Measurements from ENCODE around the gene EDC3.
A peak's percentile ranks its signal among the peaks of the same experiment; 100 is the strongest.

EDC3 gene

DNA sequence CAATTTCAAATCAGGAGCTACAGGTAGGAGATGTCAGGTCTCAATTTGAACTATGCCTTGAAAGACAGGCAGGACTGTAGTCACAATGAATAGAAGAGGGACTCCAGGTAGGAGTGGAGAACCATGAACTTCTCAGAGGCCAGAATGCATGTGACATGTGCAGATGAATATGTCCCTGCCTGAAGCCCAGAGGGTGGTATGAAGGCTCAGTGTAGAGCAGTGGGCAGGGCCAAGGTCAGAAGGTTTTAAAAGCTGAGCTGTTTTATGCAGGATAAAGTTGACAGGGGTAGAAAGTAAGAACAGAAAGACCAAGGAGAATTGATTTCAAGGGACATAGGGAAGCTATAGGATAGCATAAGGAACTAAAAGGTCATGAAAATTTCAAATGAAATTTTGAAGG is 49.3 kb downstream of the EDC3 start:
- Histone ChIP-seq H3K27ac (ENCODE audit: low read depth, low read length) (no peak overlapping the region), H3K4me3 (ENCODE audit: low read depth, low read length) (no peak overlapping the region), H3K9ac (ENCODE audit: low read length) (no peak overlapping the region), H3K36me3 (ENCODE audit: control insufficient read depth, insufficient read depth, low read length) (peaks cover 13% of the 10 kb centered on the region), H3K9me3 (ENCODE audit: control insufficient read depth, insufficient read depth, low read depth, low read length) (no peaks in the 10 kb centered on the region), H3K27me3 (ENCODE audit: control insufficient read depth, insufficient read depth, low read length) (no peaks in the 10 kb centered on the region), H3K4me1 (ENCODE audit: control insufficient read depth, insufficient read depth, low read length) (peaks cover 20% of the 10 kb centered on the region)

DNA sequence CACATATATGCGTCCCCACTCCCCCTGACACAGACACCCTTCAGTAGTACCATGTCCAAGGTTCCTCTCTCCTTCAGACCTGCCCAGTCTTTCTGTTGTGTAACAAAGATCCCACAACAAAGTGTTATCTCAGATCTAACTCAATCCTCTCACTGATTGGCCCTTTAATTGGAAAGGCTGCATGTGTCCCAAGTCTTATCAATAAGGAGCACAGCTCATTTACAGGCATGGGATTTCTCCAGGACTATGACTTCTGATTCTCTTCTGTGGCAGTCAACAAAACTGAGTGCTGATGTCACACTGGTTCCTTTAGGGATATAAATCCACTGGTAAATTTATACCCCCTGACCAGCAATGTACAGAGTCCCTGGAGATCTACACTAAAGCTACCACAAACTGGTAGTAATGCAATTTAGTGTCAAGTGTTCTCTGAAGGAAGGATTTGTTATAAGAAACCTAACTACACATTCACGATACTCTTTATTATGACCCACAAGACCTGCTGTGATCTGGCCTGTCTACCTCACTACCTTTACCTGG is 52.1 kb downstream of the EDC3 start:
- Histone ChIP-seq H3K27me3 (ENCODE audit: control insufficient read depth, insufficient read depth, low read length) (no peaks in the 10 kb centered on the region), H3K4me1 (ENCODE audit: control insufficient read depth, insufficient read depth, low read length) (peaks cover 20% of the 10 kb centered on the region), H3K36me3 (ENCODE audit: control insufficient read depth, insufficient read depth, low read length) (peaks cover 19% of the 10 kb centered on the region), H3K4me3 (ENCODE audit: low read depth, low read length) (no peak overlapping the region), H3K9ac (ENCODE audit: low read length) (no peak overlapping the region), H3K27ac (ENCODE audit: low read depth, low read length) (no peak overlapping the region), H3K9me3 (ENCODE audit: control insufficient read depth, insufficient read depth, low read depth, low read length) (no peaks in the 10 kb centered on the region)

- Histone ChIP-seq H3K27me3 (ENCODE audit: control insufficient read depth, insufficient read depth, low read length) (no peaks in the 10 kb centered on the region), H3K36me3 (ENCODE audit: control insufficient read depth, insufficient read depth, low read length) (peaks cover 21% of the 10 kb centered on the region), H3K4me1 (ENCODE audit: control insufficient read depth, insufficient read depth, low read length) (peaks cover 20% of the 10 kb centered on the region), H3K9ac (ENCODE audit: low read length) (peak overlapping the region; percentile 1), H3K4me3 (ENCODE audit: low read depth, low read length) (peak overlapping the region; percentile 25; the same call in 1 of the 2 replicates), H3K27ac (ENCODE audit: low read depth, low read length) (peak overlapping the region; percentile 91), H3K9me3 (ENCODE audit: control insufficient read depth, insufficient read depth, low read depth, low read length) (no peaks in the 10 kb centered on the region)
These were observed 52.8 kb downstream of the EDC3 start for GRCh38 chr15:74642734-74643664.

- Histone ChIP-seq H3K9me3 (ENCODE audit: control insufficient read depth, insufficient read depth, low read depth, low read length) (no peaks in the 10 kb centered on the region), H3K9ac (ENCODE audit: low read length) (peak overlapping the region; percentile 1), H3K27me3 (ENCODE audit: control insufficient read depth, insufficient read depth, low read length) (no peaks in the 10 kb centered on the region), H3K36me3 (ENCODE audit: control insufficient read depth, insufficient read depth, low read length) (peaks cover 26% of the 10 kb centered on the region), H3K4me1 (ENCODE audit: control insufficient read depth, insufficient read depth, low read length) (peaks cover 20% of the 10 kb centered on the region), H3K4me3 (ENCODE audit: low read depth, low read length) (no peak overlapping the region), H3K27ac (ENCODE audit: low read depth, low read length) (0 out of 2 replicates have a peak overlapping the region, but pooled peaks have one; percentile 7)
These were observed 53.5 kb downstream of the EDC3 start for GRCh38 chr15:74642348-74642733.

DNA sequence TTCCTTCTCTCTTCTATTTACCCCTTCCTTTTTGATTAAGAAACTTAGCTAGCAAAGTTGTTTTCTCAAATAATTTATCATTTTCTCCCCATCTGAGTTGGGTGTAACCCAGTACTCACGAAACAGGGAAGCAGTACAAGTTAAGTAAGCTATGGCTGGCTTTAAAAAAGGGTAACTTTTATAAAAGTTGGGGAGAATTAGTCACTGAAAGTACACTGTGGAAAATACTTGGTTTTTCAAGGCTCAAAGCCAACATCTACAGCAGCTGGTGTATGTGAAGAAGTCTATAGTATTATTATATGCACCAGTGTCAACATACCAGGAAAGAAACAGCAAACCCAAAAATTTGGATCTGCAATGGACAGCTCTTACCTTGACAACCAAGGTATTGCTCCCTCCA is 54.7 kb downstream of the EDC3 start:
- Histone ChIP-seq H3K36me3 (ENCODE audit: control insufficient read depth, insufficient read depth, low read length) (peaks cover 38% of the 10 kb centered on the region), H3K27ac (ENCODE audit: low read depth, low read length) (no peak overlapping the region), H3K27me3 (ENCODE audit: control insufficient read depth, insufficient read depth, low read length) (no peaks in the 10 kb centered on the region), H3K4me3 (ENCODE audit: low read depth, low read length) (no peak overlapping the region), H3K9ac (ENCODE audit: low read length) (no peak overlapping the region), H3K9me3 (ENCODE audit: control insufficient read depth, insufficient read depth, low read depth, low read length) (no peaks in the 10 kb centered on the region), H3K4me1 (ENCODE audit: control insufficient read depth, insufficient read depth, low read length) (peaks cover 20% of the 10 kb centered on the region)

- peaks cover 74% of the 10 kb centered on the region for H3K36me3 ChIP-seq (ENCODE audit: control insufficient read depth, insufficient read depth, low read length)
- peaks cover under 1% of the 10 kb centered on the region; the same call in 1 of the 2 replicates for H3K4me1 ChIP-seq (ENCODE audit: control insufficient read depth, insufficient read depth, low read length)
- H3K9ac ChIP-seq (ENCODE audit: low read length): no peak overlapping the region
- no peak overlapping the region for H3K27ac ChIP-seq (ENCODE audit: low read depth, low read length)
- no peak overlapping the region for H3K4me3 ChIP-seq (ENCODE audit: low read depth, low read length)
- H3K27me3 ChIP-seq (ENCODE audit: control insufficient read depth, insufficient read depth, low read length): no peaks in the 10 kb centered on the region
- no peaks in the 10 kb centered on the region for H3K9me3 ChIP-seq (ENCODE audit: control insufficient read depth, insufficient read depth, low read depth, low read length)
These were observed 58.8 kb downstream of the EDC3 start for GRCh38 chr15:74636984-74637383.

DNA sequence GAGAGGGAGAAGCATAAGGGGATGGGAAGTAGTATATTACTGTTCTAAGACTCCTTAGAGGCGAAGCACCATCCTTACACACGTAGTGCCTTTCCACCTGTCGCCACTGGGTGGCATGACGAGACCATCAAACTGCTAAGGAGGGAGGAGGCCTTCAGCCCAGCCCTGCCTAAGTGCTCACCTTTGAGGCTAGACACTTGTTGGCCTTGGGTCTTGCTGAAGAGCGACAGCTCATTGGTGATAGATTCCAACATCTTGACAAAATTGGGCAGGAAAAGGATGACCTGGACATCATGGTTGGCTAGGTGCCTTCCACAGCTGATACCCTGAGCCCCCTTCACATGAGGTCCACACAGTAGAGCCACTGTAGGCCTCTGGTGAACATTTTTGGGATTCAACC is 60.6 kb downstream of the EDC3 start:
- Histone ChIP-seq H3K4me1 (ENCODE audit: control insufficient read depth, insufficient read depth, low read length) (no peaks in the 10 kb centered on the region), H3K27me3 (ENCODE audit: control insufficient read depth, insufficient read depth, low read length) (no peaks in the 10 kb centered on the region), H3K4me3 (ENCODE audit: low read depth, low read length) (no peak overlapping the region), H3K27ac (ENCODE audit: low read depth, low read length) (no peak overlapping the region), H3K9me3 (ENCODE audit: control insufficient read depth, insufficient read depth, low read depth, low read length) (no peaks in the 10 kb centered on the region), H3K36me3 (ENCODE audit: control insufficient read depth, insufficient read depth, low read length) (peaks cover 86% of the 10 kb centered on the region), H3K9ac (ENCODE audit: low read length) (no peak overlapping the region)

DNA sequence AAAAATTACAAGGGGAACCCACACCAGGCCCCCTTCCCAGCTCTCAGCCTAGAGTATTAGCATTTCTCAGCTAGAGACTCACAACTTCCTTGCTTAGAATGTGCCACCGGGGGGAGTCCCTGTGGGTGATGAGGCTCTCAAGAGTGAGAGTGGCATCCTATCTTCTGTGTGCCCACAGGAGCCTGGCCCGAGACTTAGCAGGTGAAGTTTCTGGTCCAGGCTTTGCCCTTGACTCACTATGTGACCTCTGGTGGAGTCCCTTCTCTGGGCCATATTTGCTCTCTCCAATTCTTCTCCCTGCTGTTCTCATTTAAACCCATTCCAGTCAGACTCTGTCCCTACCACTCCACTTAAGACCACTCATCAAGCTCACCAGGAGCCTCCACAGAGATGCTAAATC is 62.0 kb downstream of the EDC3 start:
- H3K9ac ChIP-seq (ENCODE audit: low read length): no peak overlapping the region
- H3K4me3 ChIP-seq (ENCODE audit: low read depth, low read length): no peak overlapping the region
- no peak overlapping the region for H3K27ac ChIP-seq (ENCODE audit: low read depth, low read length)
- H3K36me3 ChIP-seq (ENCODE audit: control insufficient read depth, insufficient read depth, low read length): peaks cover 86% of the 10 kb centered on the region
- no peaks in the 10 kb centered on the region for H3K4me1 ChIP-seq (ENCODE audit: control insufficient read depth, insufficient read depth, low read length)
- H3K9me3 ChIP-seq (ENCODE audit: control insufficient read depth, insufficient read depth, low read depth, low read length): no peaks in the 10 kb centered on the region
- no peaks in the 10 kb centered on the region for H3K27me3 ChIP-seq (ENCODE audit: control insufficient read depth, insufficient read depth, low read length)

DNA sequence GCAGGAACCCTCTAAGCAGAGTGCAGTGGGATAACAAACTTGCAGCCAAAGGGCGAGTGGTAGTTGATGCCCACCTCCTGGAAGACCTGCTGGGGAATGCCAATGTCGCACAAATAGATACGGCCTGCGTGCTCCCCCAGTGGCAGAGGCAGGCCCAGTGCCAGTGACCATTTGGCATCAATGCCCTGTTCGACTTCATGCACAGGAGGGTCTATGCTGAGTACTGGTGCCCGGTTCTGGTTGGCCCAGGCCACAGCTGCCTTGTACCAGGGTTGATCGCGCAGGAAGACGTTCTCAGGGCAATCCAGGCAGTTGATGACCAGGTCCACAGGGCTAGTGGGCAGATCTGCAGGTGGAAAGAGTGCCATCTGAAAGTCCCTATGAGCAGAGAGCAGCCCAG is 63.2 kb downstream of the EDC3 start:
- no peaks in the 10 kb centered on the region for H3K27me3 ChIP-seq (ENCODE audit: control insufficient read depth, insufficient read depth, low read length)
- no peaks in the 10 kb centered on the region for H3K4me1 ChIP-seq (ENCODE audit: control insufficient read depth, insufficient read depth, low read length)
- H3K9ac ChIP-seq (ENCODE audit: low read length): no peak overlapping the region
- H3K36me3 ChIP-seq (ENCODE audit: control insufficient read depth, insufficient read depth, low read length): peaks cover 93% of the 10 kb centered on the region
- H3K4me3 ChIP-seq (ENCODE audit: low read depth, low read length): no peak overlapping the region
- no peak overlapping the region for H3K27ac ChIP-seq (ENCODE audit: low read depth, low read length)
- no peaks in the 10 kb centered on the region for H3K9me3 ChIP-seq (ENCODE audit: control insufficient read depth, insufficient read depth, low read depth, low read length)

- no peaks in the 10 kb centered on the region for H3K27me3 ChIP-seq (ENCODE audit: control insufficient read depth, insufficient read depth, low read length)
- no peak overlapping the region for H3K9ac ChIP-seq (ENCODE audit: low read length)
- H3K27ac ChIP-seq (ENCODE audit: low read depth, low read length): no peak overlapping the region
- peaks cover 94% of the 10 kb centered on the region for H3K36me3 ChIP-seq (ENCODE audit: control insufficient read depth, insufficient read depth, low read length)
- no peaks in the 10 kb centered on the region for H3K9me3 ChIP-seq (ENCODE audit: control insufficient read depth, insufficient read depth, low read depth, low read length)
- no peaks in the 10 kb centered on the region for H3K4me1 ChIP-seq (ENCODE audit: control insufficient read depth, insufficient read depth, low read length)
- no peak overlapping the region for H3K4me3 ChIP-seq (ENCODE audit: low read depth, low read length)
These were observed 63.8 kb downstream of the EDC3 start for GRCh38 chr15:74631935-74632560.

- H3K27me3 ChIP-seq (ENCODE audit: control insufficient read depth, insufficient read depth, low read length): no peaks in the 10 kb centered on the region
- no peak overlapping the region for H3K27ac ChIP-seq (ENCODE audit: low read depth, low read length)
- no peaks in the 10 kb centered on the region for H3K9me3 ChIP-seq (ENCODE audit: control insufficient read depth, insufficient read depth, low read depth, low read length)
- H3K4me3 ChIP-seq (ENCODE audit: low read depth, low read length): no peak overlapping the region
- H3K9ac ChIP-seq (ENCODE audit: low read length): no peak overlapping the region
- peaks cover 94% of the 10 kb centered on the region for H3K36me3 ChIP-seq (ENCODE audit: control insufficient read depth, insufficient read depth, low read length)
- H3K4me1 ChIP-seq (ENCODE audit: control insufficient read depth, insufficient read depth, low read length): no peaks in the 10 kb centered on the region
These were observed 64.4 kb downstream of the EDC3 start for GRCh38 chr15:74631408-74631807.

Measured in HUES6 (cell line).